Stimulated activated memory B cell treated with anti-CD40 and anti-IgM and Interleukin-4, amounts not matched to agents 10 μg/mL and 1 μg/mL and 100 μg/mL, for 72 hours (primary cell): ENCODE data around the gene EFCAB6.

Source experiments
- ATAC-seq: fragments of 150-1000 bp; cut with Tn5 transposase; 2 replicates; pipeline ENCODE4 v1.10.0; 2021
- H3K27ac Mint-ChIP-seq: one replicate; pipeline ENCODE4 v1.8.0; 2022; ENCODE audit warnings: mild to moderate bottlenecking, mixed read lengths
- H3K27me3 Mint-ChIP-seq: one replicate; pipeline ENCODE4 v1.8.0; 2022; ENCODE audit warnings: mixed read lengths
- H3K36me3 Mint-ChIP-seq: one replicate; pipeline ENCODE4 v1.8.0; 2022; ENCODE audit warnings: mixed read lengths
- H3K4me1 Mint-ChIP-seq: one replicate; pipeline ENCODE4 v1.8.0; 2022; ENCODE audit warnings: mixed read lengths
- H3K4me3 Mint-ChIP-seq: one replicate; pipeline ENCODE4 v1.8.0; 2022; ENCODE audit warnings: mild to moderate bottlenecking, moderate library complexity, mixed read lengths
- H3K9me3 Mint-ChIP-seq: one replicate; pipeline ENCODE4 v1.8.0; 2022; ENCODE audit warnings: mixed read lengths

The EFCAB6 gene

GRCh38 chr22:43772831-43773230 is 39.3 kb downstream of the EFCAB6 start:
- peaks cover 36% of the 10 kb centered on the region for H3K27me3 Mint-ChIP-seq
- no peaks in the 10 kb centered on the region for H3K9me3 Mint-ChIP-seq
- H3K4me1 Mint-ChIP-seq = no peaks in the 10 kb centered on the region
- H3K36me3 Mint-ChIP-seq = no peaks in the 10 kb centered on the region
- H3K4me3 Mint-ChIP-seq = no peak overlapping the region
- H3K27ac Mint-ChIP-seq = no peak overlapping the region
- ATAC-seq = no peak

- Mint-ChIP-seq H3K36me3 (no peaks in the 10 kb centered on the region), H3K9me3 (peaks cover 7% of the 10 kb centered on the region), H3K4me3 (no peak overlapping the region), H3K27me3 (peaks cover 34% of the 10 kb centered on the region), H3K4me1 (no peaks in the 10 kb centered on the region), H3K27ac (no peak overlapping the region)
- no peak for ATAC-seq
Observed at GRCh38 chr22:43755452-43755851, 56.7 kb downstream of the EFCAB6 start.

- no peak for ATAC-seq
- H3K4me3 Mint-ChIP-seq = no peak overlapping the region
- H3K27me3 Mint-ChIP-seq = peaks cover 35% of the 10 kb centered on the region
- H3K27ac Mint-ChIP-seq = no peak overlapping the region
- no peaks in the 10 kb centered on the region for H3K4me1 Mint-ChIP-seq
- H3K9me3 Mint-ChIP-seq = peaks cover 7% of the 10 kb centered on the region
- H3K36me3 Mint-ChIP-seq = no peaks in the 10 kb centered on the region
Observed at GRCh38 chr22:43755011-43755410, 57.1 kb downstream of the EFCAB6 start.

GRCh38 chr22:43754176-43754575 is 57.9 kb downstream of the EFCAB6 start:
- Mint-ChIP-seq H3K9me3 (peaks cover 7% of the 10 kb centered on the region), H3K4me3 (no peak overlapping the region), H3K36me3 (no peaks in the 10 kb centered on the region), H3K27ac (no peak overlapping the region), H3K4me1 (no peaks in the 10 kb centered on the region), H3K27me3 (peaks cover 43% of the 10 kb centered on the region)
- no peak for ATAC-seq

GRCh38 chr22:43753688-43754087 is 58.4 kb downstream of the EFCAB6 start:
- Mint-ChIP-seq H3K27me3 (peaks cover 48% of the 10 kb centered on the region), H3K9me3 (peaks cover 7% of the 10 kb centered on the region), H3K4me3 (no peak overlapping the region), H3K4me1 (no peaks in the 10 kb centered on the region), H3K36me3 (no peaks in the 10 kb centered on the region), H3K27ac (no peak overlapping the region)
- no peak for ATAC-seq

- Mint-ChIP-seq H3K36me3 (no peaks in the 10 kb centered on the region), H3K9me3 (no peaks in the 10 kb centered on the region), H3K4me3 (no peak overlapping the region), H3K27ac (no peak overlapping the region), H3K27me3 (peaks cover 44% of the 10 kb centered on the region), H3K4me1 (no peaks in the 10 kb centered on the region)
- ATAC-seq = no peak
Observed at GRCh38 chr22:43750751-43751150, 61.4 kb downstream of the EFCAB6 start.

GRCh38 chr22:43749473-43749872 is 62.6 kb downstream of the EFCAB6 start:
- Mint-ChIP-seq H3K27me3 (peaks cover 45% of the 10 kb centered on the region), H3K4me3 (no peak overlapping the region), H3K9me3 (no peaks in the 10 kb centered on the region), H3K36me3 (no peaks in the 10 kb centered on the region), H3K27ac (no peak overlapping the region), H3K4me1 (no peaks in the 10 kb centered on the region)
- no peak for ATAC-seq

- ATAC-seq = no peak
- H3K4me1 Mint-ChIP-seq = peaks cover 7% of the 10 kb centered on the region
- H3K27ac Mint-ChIP-seq = no peak overlapping the region
- peaks cover 5% of the 10 kb centered on the region for H3K9me3 Mint-ChIP-seq
- peaks cover 48% of the 10 kb centered on the region for H3K27me3 Mint-ChIP-seq
- H3K36me3 Mint-ChIP-seq = no peaks in the 10 kb centered on the region
- no peak overlapping the region for H3K4me3 Mint-ChIP-seq
Observed at GRCh38 chr22:43747877-43748276, 64.2 kb downstream of the EFCAB6 start.

GRCh38 chr22:43747058-43747457 is 65.0 kb downstream of the EFCAB6 start:
- Mint-ChIP-seq H3K9me3 (peaks cover 5% of the 10 kb centered on the region), H3K36me3 (no peaks in the 10 kb centered on the region), H3K4me3 (no peak overlapping the region), H3K4me1 (peaks cover 7% of the 10 kb centered on the region), H3K27ac (no peak overlapping the region), H3K27me3 (peaks cover 40% of the 10 kb centered on the region)
- ATAC-seq = no peak

- no peak overlapping the region for H3K27ac Mint-ChIP-seq
- no peak for ATAC-seq
Observed at GRCh38 chr22:43745783-43746356, 66.2 kb downstream of the EFCAB6 start.

GRCh38 chr22:43745411-43745770 is 66.7 kb downstream of the EFCAB6 start:
- no peak overlapping the region for H3K4me3 Mint-ChIP-seq
- no peak for ATAC-seq
- H3K27ac Mint-ChIP-seq = no peak overlapping the region
- peaks cover 31% of the 10 kb centered on the region for H3K27me3 Mint-ChIP-seq
- H3K36me3 Mint-ChIP-seq = no peaks in the 10 kb centered on the region
- peaks cover 7% of the 10 kb centered on the region for H3K4me1 Mint-ChIP-seq
- H3K9me3 Mint-ChIP-seq = peaks cover 5% of the 10 kb centered on the region

More at GRCh38 chr22:43745783-43746356, 66.2 kb downstream of the EFCAB6 start:
- Mint-ChIP-seq H3K36me3 (no peaks in the 10 kb centered on the region), H3K9me3 (peaks cover 5% of the 10 kb centered on the region), H3K4me1 (peaks cover 7% of the 10 kb centered on the region), H3K4me3 (no peak overlapping the region), H3K27me3 (peaks cover 31% of the 10 kb centered on the region)

- peaks cover 5% of the 10 kb centered on the region for H3K9me3 Mint-ChIP-seq
Observed at GRCh38 chr22:43744700-43745410, 67.2 kb downstream of the EFCAB6 start.

GRCh38 chr22:43743929-43744643 is 68.0 kb downstream of the EFCAB6 start:
- H3K27ac Mint-ChIP-seq = no peak overlapping the region
- peaks cover 5% of the 10 kb centered on the region for H3K9me3 Mint-ChIP-seq
- no peaks in the 10 kb centered on the region for H3K36me3 Mint-ChIP-seq
- peaks cover 7% of the 10 kb centered on the region for H3K4me1 Mint-ChIP-seq
- no peak for ATAC-seq
- peaks cover 21% of the 10 kb centered on the region for H3K27me3 Mint-ChIP-seq
- H3K4me3 Mint-ChIP-seq = no peak overlapping the region

More at GRCh38 chr22:43744700-43745410, 67.2 kb downstream of the EFCAB6 start:
- H3K4me3 Mint-ChIP-seq = no peak overlapping the region
- H3K36me3 Mint-ChIP-seq = no peaks in the 10 kb centered on the region
- H3K27me3 Mint-ChIP-seq = peaks cover 29% of the 10 kb centered on the region
- no peak for ATAC-seq
- peaks cover 7% of the 10 kb centered on the region for H3K4me1 Mint-ChIP-seq
- no peak overlapping the region for H3K27ac Mint-ChIP-seq

GRCh38 chr22:43743131-43743530 is 69.0 kb downstream of the EFCAB6 start:
- H3K27ac Mint-ChIP-seq = no peak overlapping the region
- no peaks in the 10 kb centered on the region for H3K36me3 Mint-ChIP-seq
- H3K4me1 Mint-ChIP-seq = peaks cover 7% of the 10 kb centered on the region
- ATAC-seq = no peak
- peaks cover 13% of the 10 kb centered on the region for H3K27me3 Mint-ChIP-seq
- peaks cover 5% of the 10 kb centered on the region for H3K9me3 Mint-ChIP-seq
- no peak overlapping the region for H3K4me3 Mint-ChIP-seq

- no peak for ATAC-seq
- Mint-ChIP-seq H3K9me3 (peaks cover 5% of the 10 kb centered on the region), H3K4me1 (peaks cover 7% of the 10 kb centered on the region), H3K4me3 (no peak overlapping the region), H3K27ac (no peak overlapping the region), H3K27me3 (peaks cover 13% of the 10 kb centered on the region), H3K36me3 (no peaks in the 10 kb centered on the region)
Observed at GRCh38 chr22:43742154-43742950, 69.8 kb downstream of the EFCAB6 start.
